ENCODE results near the gene HSPA4L. TPM values are rescaled to one million over a fixed set of nuclear protein-coding genes. Genes with fewer than 3 reads are reported as not detected.

Gene HSPA4L
- total and polyA plus RNA-seq, 2 donors (not counting 3 experiments of a cell fraction or from before 2014, with no cell fraction given), result 1.3 to 12.4 TPM

GRCh38 chr4:127809173-127809800 is 27.2 kb downstream of the HSPA4L start:
- DNase-seq (ENCODE audit: low read depth, low spot score) (peak; percentile 21), FAIRE-seq (peak; percentile 55)
- Histone ChIP-seq H3K4me3 (replicated peaks in 1 of 3; ENCODE audit: insufficient read depth in 1 of 3, low read depth in 1 of 3, low read length in 3 of 3) (no peak overlapping the region), H4K20me1 (replicated peaks; ENCODE audit: control insufficient read depth, extremely low read depth, insufficient read depth, low read length) (no peaks in the 10 kb centered on the region), H3K4me1 (ENCODE audit: control insufficient read depth, extremely low read depth, insufficient read depth, low read length) (no peaks in the 10 kb centered on the region), H3K4me2 (ENCODE audit: insufficient read depth, low read length) (no peak overlapping the region), H2AFZ (ENCODE audit: low read depth, low read length) (no peak overlapping the region), H3K9me1 (replicated peaks; ENCODE audit: control insufficient read depth, extremely low read depth, insufficient read depth, low read length) (no peaks in the 10 kb centered on the region), H3K9me3 (replicated peaks; ENCODE audit: control insufficient read depth, insufficient read depth, low read length) (no peaks in the 10 kb centered on the region), H3K9ac (replicated peaks; ENCODE audit: extremely low read depth, insufficient read depth, low read length) (no peak overlapping the region), H3K36me3 (ENCODE audit: control insufficient read depth in 2 of 2, extremely low read depth in 1 of 2, insufficient read depth in 2 of 2, low read length in 2 of 2) (no peaks in the 10 kb centered on the region), H3K27ac (ENCODE audit: insufficient read depth, low read depth, low read length) (no peak overlapping the region), H3K27me3 (ENCODE audit: control insufficient read depth in 2 of 2, insufficient read depth in 2 of 2, low read length in 2 of 2) (no peaks in the 10 kb centered on the region), H3K79me2 (ENCODE audit: control insufficient read depth, insufficient read depth, low read length) (no peaks in the 10 kb centered on the region)
- POLR2A ChIA-PET, result no interaction called here
- TF ChIP-seq JUN (IDR thresholded peaks at IDR 0.05; ENCODE audit: borderline replicate concordance, insufficient read depth, insufficient read length, low read depth), result no peak
- TF ChIP-seq MYC (IDR thresholded peaks at IDR 0.05; ENCODE audit: low read depth, low read length), result no peak
- no peak for TF ChIP-seq GATA2 (IDR thresholded peaks at IDR 0.05; ENCODE audit: insufficient read depth, insufficient read length, low read depth, low read length)
- no peak for TF ChIP-seq POLR2AphosphoS5 (IDR thresholded peaks at IDR 0.05; ENCODE audit: insufficient read depth, low read depth, low read length)
- no peak for TF ChIP-seq POLR2A (IDR thresholded peaks at IDR 0.05; ENCODE audit: low read depth, low read length)
- TF ChIP-seq, protein P1, sequence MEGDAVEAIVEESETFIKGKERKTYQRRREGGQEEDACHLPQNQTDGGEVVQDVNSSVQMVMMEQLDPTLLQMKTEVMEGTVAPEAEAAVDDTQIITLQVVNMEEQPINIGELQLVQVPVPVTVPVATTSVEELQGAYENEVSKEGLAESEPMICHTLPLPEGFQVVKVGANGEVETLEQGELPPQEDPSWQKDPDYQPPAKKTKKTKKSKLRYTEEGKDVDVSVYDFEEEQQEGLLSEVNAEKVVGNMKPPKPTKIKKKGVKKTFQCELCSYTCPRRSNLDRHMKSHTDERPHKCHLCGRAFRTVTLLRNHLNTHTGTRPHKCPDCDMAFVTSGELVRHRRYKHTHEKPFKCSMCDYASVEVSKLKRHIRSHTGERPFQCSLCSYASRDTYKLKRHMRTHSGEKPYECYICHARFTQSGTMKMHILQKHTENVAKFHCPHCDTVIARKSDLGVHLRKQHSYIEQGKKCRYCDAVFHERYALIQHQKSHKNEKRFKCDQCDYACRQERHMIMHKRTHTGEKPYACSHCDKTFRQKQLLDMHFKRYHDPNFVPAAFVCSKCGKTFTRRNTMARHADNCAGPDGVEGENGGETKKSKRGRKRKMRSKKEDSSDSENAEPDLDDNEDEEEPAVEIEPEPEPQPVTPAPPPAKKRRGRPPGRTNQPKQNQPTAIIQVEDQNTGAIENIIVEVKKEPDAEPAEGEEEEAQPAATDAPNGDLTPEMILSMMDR (IDR thresholded peaks at IDR 0.05; ENCODE audit: extremely low read depth in 1 of 2, insufficient read depth in 1 of 2, low read depth in 1 of 2, low read length in 2 of 2), result peak in 1 of 2 donors; percentile 9
- TF ChIP-seq FOS (IDR thresholded peaks at IDR 0.05; ENCODE audit: borderline replicate concordance, insufficient read depth, low read length), result no peak
- TF ChIP-seq EZH2 (IDR thresholded peaks at IDR 0.05; ENCODE audit: borderline replicate concordance, low read depth, low read length, severe bottlenecking), result no peak
- BruUV-seq (replicated peaks), result no TSS peak
- CTCF ChIA-PET, result interaction anchor here (0.6 kb wide), 1 partner anchor 156 kb away, joined by 3 read pairs; the partner anchor contains the start of genes ABHD18 and MFSD8
- dilution Hi-C loops (cut with MboI; ENCODE audit: extremely low pct_ligation_motif_present, low sequenced_read_pairs), result no loop called here
- intact Hi-C loops (cut with micrococcal nuclease), result no loop called here

Measured in endothelial cell of umbilical vein (primary cell).